ENCODE data around the gene AACS.
A peak's percentile ranks its signal among the peaks of the same experiment; 100 is the strongest.
"Not testable (repeated sequence)": the region's sequence is repeated elsewhere in the genome, so short reads cannot be mapped to it uniquely, and the experiment has no call there.

AACS gene

GRCh38 chr12:125065021-125065918, at the start of gene AACS:
TSS of gene AACS (plus strand) at chr12:125065435. CDS start at chr12:125065585, 150 bp downstream.
- peak; percentile 36 for DNase-seq

GRCh38 chr12:125015680-125016310, 49.4 kb upstream of the AACS start:
- DNase-seq = no peak

GRCh38 chr12:125017801-125018200, 47.4 kb upstream of the AACS start:
- DNase-seq = no peak

- no peak for DNase-seq
Observed at GRCh38 chr12:125018356-125018755, 46.9 kb upstream of the AACS start.

GRCh38 chr12:125021096-125021495, 44.1 kb upstream of the AACS start:
- DNase-seq = no peak

- DNase-seq = no peak
Observed at GRCh38 chr12:125021771-125022170, 43.5 kb upstream of the AACS start.

- no peak for DNase-seq
Observed at GRCh38 chr12:125023065-125023464, 42.2 kb upstream of the AACS start.

- DNase-seq = no peak
Observed at GRCh38 chr12:125024949-125025563, 40.2 kb upstream of the AACS start.

- DNase-seq = no peak
Observed at GRCh38 chr12:125025606-125026235, 39.5 kb upstream of the AACS start.

- DNase-seq = no peak
Observed at GRCh38 chr12:125028106-125028505, 37.1 kb upstream of the AACS start.

- DNase-seq = no peak
Observed at GRCh38 chr12:125029761-125030358, 35.4 kb upstream of the AACS start.

GRCh38 chr12:125031471-125031870, 33.8 kb upstream of the AACS start:
- not testable (repeated sequence) for DNase-seq

GRCh38 chr12:125032466-125033152, 32.6 kb upstream of the AACS start:
- DNase-seq = no peak

GRCh38 chr12:125033288-125033687, 31.9 kb upstream of the AACS start:
- DNase-seq = no peak

GRCh38 chr12:125038976-125039625, 26.1 kb upstream of the AACS start:
- DNase-seq = no peak

GRCh38 chr12:125049093-125049458, 16.2 kb upstream of the AACS start:
- DNase-seq = no peak

GRCh38 chr12:125050446-125050845, 14.8 kb upstream of the AACS start:
- no peak for DNase-seq

GRCh38 chr12:125050868-125051267, 14.4 kb upstream of the AACS start:
- no peak for DNase-seq

- no peak for DNase-seq
Observed at GRCh38 chr12:125053821-125054220, 11.4 kb upstream of the AACS start.

- DNase-seq = no peak
Observed at GRCh38 chr12:125055591-125055990, 9.6 kb upstream of the AACS start.

GRCh38 chr12:125056306-125056705, 8.9 kb upstream of the AACS start:
- no peak for DNase-seq

- DNase-seq = no peak
Observed at GRCh38 chr12:125057708-125058107, 7.5 kb upstream of the AACS start.

Measured in GOT3 (cell line).